Mesothelial cell of epicardium (in vitro differentiated cells): ENCODE data around the gene BCR. TPM values are rescaled to one million over a fixed set of nuclear protein-coding genes. Genes with fewer than 3 reads are reported as not detected.

Source experiments
- DNase-seq, 2 experiments: peaks; one replicate each; pipeline ENCODE4 v3.0.0; 2021; ENCODE audit warnings: low spot score in 2 of 2; ENCODE audit not compliant: unreplicated experiment in 2 of 2
- H3K27ac Mint-ChIP-seq: 2 replicates; pipeline ENCODE4 v1.8.0; 2021; ENCODE audit warnings: mixed read lengths
- H3K27me3 Mint-ChIP-seq: 2 replicates; pipeline ENCODE4 v1.8.0; 2021; ENCODE audit warnings: low read depth, mixed read lengths
- H3K36me3 Mint-ChIP-seq: 2 replicates; pipeline ENCODE4 v1.8.0; 2021; ENCODE audit warnings: mixed read lengths
- H3K4me1 Mint-ChIP-seq: 2 replicates; pipeline ENCODE4 v1.8.0; 2021; ENCODE audit warnings: mixed read lengths
- H3K4me3 Mint-ChIP-seq: 2 replicates; pipeline ENCODE4 v1.8.0; 2021; ENCODE audit warnings: mild to moderate bottlenecking, moderate library complexity, mixed read lengths
- H3K9me3 Mint-ChIP-seq: 2 replicates; pipeline ENCODE4 v1.8.0; 2021; ENCODE audit warnings: mixed read lengths
- total RNA-seq: library from RNA; stranded (reverse); gene quantifications from 3 replicates; pipeline ENCODE4 v1.2.1, GENCODE V29; 2021
- TF ChIP-seq, protein P1 (sequence below): fragments of 200-600 bp; sonication (generic); IDR thresholded peaks from one replicate; pipeline ENCODE4 v1.5.0; 2021; ENCODE audit warnings: antibody characterized with exemption; ENCODE audit not compliant: unreplicated experiment

The BCR gene
- total RNA-seq, 1 donor from 2014 or later = 72.4 TPM

DNA sequence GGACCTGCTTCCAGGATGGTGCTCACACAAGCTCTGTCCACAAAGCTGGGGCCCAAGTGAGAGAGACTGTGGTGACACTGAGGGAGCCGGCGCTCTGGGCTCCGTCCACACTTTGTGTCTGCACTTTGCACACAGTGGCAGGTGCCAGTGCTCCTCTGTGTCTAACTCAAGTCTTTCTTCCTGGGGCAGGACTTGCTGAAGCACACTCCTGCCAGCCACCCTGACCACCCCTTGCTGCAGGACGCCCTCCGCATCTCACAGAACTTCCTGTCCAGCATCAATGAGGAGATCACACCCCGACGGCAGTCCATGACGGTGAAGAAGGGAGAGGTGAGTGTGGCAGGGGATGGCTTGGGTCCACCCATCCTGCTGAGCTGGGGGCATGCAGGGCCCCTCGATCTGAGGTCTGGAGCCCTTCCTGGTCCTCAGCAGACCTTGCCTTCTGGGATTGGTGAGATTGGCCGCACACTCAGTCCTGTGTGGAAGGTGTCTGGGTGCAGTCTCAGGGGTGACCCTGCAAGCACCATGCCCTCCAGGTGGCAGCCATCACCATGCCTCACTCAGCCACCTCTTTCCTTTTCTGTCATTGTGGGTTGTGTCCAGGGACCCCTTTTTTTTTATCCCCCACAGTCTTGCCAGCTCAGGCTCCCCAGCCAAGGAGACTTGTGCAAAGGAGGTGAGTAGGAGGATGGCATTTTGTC, 93.3 kb downstream of the BCR start:
- Mint-ChIP-seq H3K4me3 (no peak overlapping the region), H3K36me3 (peaks cover 28% of the 10 kb centered on the region), H3K27me3 (no peaks in the 10 kb centered on the region), H3K27ac (no peak overlapping the region), H3K9me3 (no peaks in the 10 kb centered on the region), H3K4me1 (no peaks in the 10 kb centered on the region)
- no peak for DNase-seq
- TF ChIP-seq, protein P1, sequence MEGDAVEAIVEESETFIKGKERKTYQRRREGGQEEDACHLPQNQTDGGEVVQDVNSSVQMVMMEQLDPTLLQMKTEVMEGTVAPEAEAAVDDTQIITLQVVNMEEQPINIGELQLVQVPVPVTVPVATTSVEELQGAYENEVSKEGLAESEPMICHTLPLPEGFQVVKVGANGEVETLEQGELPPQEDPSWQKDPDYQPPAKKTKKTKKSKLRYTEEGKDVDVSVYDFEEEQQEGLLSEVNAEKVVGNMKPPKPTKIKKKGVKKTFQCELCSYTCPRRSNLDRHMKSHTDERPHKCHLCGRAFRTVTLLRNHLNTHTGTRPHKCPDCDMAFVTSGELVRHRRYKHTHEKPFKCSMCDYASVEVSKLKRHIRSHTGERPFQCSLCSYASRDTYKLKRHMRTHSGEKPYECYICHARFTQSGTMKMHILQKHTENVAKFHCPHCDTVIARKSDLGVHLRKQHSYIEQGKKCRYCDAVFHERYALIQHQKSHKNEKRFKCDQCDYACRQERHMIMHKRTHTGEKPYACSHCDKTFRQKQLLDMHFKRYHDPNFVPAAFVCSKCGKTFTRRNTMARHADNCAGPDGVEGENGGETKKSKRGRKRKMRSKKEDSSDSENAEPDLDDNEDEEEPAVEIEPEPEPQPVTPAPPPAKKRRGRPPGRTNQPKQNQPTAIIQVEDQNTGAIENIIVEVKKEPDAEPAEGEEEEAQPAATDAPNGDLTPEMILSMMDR = no peak

DNA sequence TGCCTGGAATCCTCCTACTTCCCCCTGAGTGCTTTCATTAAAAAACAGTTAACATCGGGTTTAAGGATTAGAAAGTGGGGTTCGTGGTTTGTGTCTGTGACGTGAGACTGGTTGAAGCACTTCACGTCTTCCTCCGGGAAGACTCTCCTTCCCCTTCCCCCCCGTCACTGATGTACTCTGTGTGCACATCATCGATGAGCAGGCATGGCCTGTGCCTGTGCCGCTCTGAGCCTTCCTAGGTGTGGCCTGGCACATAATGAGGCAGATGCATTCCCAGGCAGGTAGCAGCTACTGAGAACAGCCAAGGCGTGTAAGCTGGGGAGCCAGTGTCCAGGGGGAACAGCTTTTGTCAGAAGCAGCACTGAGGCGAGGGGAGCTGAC, 93.8 kb downstream of the BCR start:
- no peaks in the 10 kb centered on the region for H3K9me3 Mint-ChIP-seq

DNA sequence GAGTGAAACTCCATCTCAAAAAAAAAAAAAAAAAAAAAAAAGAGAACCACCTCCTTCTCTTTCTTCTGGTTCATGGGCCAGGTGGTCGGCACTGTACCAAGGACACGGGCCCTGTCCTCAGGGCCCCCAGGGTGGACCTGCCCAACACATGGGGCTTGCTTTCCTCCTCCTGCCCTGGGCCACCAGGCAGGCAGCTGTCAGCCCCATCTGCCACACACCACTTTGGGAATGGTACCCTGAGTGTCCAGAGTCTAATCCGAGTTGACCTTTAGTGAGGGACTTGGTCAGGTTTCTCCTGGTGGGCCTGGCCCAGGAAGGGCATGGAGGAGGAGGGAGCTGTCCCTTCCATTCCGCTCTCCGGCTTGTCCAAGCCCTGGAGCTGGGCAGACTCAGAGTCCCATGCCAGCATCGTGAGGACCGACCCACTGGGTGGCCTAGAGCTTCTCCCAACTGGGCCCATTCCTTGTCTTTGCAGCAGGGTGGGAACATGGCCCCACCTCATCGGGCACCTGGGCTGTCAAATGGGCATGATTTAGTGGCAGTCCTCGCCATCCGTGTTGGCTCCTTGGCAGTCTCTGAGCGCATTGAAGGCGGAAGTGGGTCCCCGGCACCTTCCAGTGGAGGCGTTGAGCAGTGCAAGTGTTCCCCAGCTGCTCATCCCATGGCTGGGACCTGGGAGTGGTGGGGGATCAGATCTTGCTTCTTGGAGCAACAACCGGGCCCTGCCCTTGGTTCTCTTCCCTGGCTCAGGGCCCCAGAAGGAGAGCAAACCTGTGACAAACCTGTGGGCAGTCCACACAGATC, 94.8 kb downstream of the BCR start:
- H3K27me3 Mint-ChIP-seq = no peaks in the 10 kb centered on the region
- no peak overlapping the region for H3K27ac Mint-ChIP-seq
- peaks cover 30% of the 10 kb centered on the region for H3K36me3 Mint-ChIP-seq
- H3K4me3 Mint-ChIP-seq = no peak overlapping the region
- no peaks in the 10 kb centered on the region for H3K9me3 Mint-ChIP-seq
- DNase-seq = no peak
- TF ChIP-seq, protein P1 = no peak
- no peaks in the 10 kb centered on the region for H3K4me1 Mint-ChIP-seq

More for the DNA sequence above, 93.8 kb downstream of the BCR start:
- Mint-ChIP-seq H3K36me3 (peaks cover 28% of the 10 kb centered on the region), H3K27me3 (no peaks in the 10 kb centered on the region), H3K27ac (no peak overlapping the region), H3K4me1 (no peaks in the 10 kb centered on the region), H3K4me3 (no peak overlapping the region)
- TF ChIP-seq, protein P1 = no peak
- DNase-seq = no peak

DNA sequence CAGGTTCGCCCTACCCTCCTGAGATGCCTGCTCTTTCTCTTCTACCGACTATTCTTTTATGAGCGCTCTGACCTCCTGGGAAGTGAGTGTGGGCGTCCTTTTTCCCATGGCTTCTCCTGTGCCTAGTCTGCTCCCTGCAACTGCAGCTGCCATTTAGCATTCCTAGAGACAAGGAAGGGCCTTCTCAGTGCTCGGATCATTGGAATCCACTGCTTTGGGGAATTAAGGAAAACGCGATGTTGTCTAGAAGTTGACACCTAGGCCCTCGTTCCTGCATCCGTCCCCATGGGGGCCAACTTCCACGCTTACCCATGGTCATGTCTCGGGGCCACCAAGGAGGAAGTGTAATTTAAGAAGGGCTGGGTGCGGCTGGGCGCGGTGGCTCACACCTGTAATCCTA, 95.4 kb downstream of the BCR start:
- no peak overlapping the region for H3K27ac Mint-ChIP-seq
- H3K9me3 Mint-ChIP-seq = no peaks in the 10 kb centered on the region
- TF ChIP-seq, protein P1 = no peak
- no peaks in the 10 kb centered on the region for H3K4me1 Mint-ChIP-seq
- DNase-seq = no peak
- no peak overlapping the region for H3K4me3 Mint-ChIP-seq
- H3K27me3 Mint-ChIP-seq = no peaks in the 10 kb centered on the region
- H3K36me3 Mint-ChIP-seq = peaks cover 27% of the 10 kb centered on the region

DNA sequence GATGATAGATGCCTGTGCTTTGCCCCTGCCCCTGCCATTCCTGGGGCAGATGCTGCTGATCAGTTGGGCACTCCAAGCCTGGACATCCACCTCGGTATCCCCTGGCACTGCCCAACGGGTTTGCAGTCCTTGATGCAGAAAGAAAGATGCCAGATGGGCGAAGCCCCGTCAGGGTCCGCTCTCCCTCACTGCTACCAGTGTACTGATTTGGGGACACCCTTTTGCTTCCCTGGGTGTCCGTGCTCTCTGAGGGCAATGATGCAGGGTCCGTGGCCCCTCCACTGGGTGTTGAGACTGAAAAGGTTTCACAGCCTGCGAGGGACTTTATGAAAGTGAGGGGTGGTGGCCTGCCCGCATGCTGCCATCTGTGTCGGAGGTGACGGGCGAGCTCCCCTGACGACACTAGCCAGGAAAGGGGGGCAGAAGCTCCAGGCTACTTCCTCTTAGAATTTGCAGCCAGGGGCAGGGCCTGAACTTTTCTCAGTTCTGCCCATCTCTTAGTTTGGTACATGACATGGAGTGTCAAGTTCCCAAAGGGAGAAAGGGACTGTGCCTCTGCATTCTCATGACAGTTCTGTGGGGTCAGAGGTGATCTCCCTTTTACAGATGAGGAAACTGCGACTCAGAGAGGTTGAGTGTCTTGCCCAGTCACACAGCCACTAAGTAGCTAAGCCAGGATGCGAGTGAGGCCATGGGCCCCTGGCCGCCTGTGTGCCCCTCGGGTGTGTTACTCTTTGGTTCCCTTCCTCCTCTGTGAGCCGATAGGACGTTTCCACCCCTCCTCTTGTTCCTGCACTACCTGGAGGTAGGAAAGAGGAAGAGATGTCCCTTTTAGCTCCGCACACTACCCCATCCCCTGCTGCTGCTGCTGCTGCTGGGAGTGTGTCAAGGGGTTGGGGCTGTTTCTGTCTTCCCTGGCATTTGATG, 96.6 kb downstream of the BCR start:
- H3K4me1 Mint-ChIP-seq = no peaks in the 10 kb centered on the region
- no peaks in the 10 kb centered on the region for H3K27me3 Mint-ChIP-seq
- DNase-seq = no peak
- H3K27ac Mint-ChIP-seq = no peak overlapping the region
- TF ChIP-seq, protein P1 = no peak
- no peaks in the 10 kb centered on the region for H3K9me3 Mint-ChIP-seq
- no peak overlapping the region for H3K4me3 Mint-ChIP-seq
- H3K36me3 Mint-ChIP-seq = peaks cover 19% of the 10 kb centered on the region
